Endothelial cell of umbilical vein (primary cell): ENCODE measurements around the gene OAF. TPM values are rescaled to one million over a fixed set of nuclear protein-coding genes. Genes with fewer than 3 reads are reported as not detected.

Experiments used
- BruUV-seq: library from RNA; stranded (reverse); fragments of 400-500 nt; replicated peaks from 2 replicates; lab custom pipeline; 2021; lab: Mats Ljungman, UMichigan
- CTCF ChIA-PET: fragments of 300-600, 350-600 bp; sonication (Branson Sonifier 250); formaldehyde crosslinking; loops from one replicate; lab custom pipeline; 2021; ENCODE audit warnings: antibody characterized with exemption, inconsistent platforms; lab: Charles Lee
- POLR2A ChIA-PET: fragments of 300-600, 350-600 bp; sonication (Branson Sonifier 250); formaldehyde crosslinking; loops from one replicate; lab custom pipeline; 2021; ENCODE audit warnings: antibody characterized with exemption, inconsistent platforms; lab: Charles Lee
- DNase-seq: peaks from one replicate; pipeline ENCODE4 v3.0.0-alpha.2; 2011; ENCODE audit warnings: low read depth, low spot score
- FAIRE-seq: peaks from 2 replicates; lab custom pipeline; 2011; peaks lifted over from hg19 to GRCh38; lab: Jason Lieb, UNC
- H2AFZ ChIP-seq: 2 replicates; pipeline ENCODE4 v1.6.0; 2012; ENCODE audit warnings: low read depth, low read length, control low read depth, inconsistent platforms
- H3K27ac ChIP-seq: 2 replicates; pipeline ENCODE4 v1.5.1; 2011; ENCODE audit warnings: low read depth, mild to moderate bottlenecking, control low read depth, low read length, moderate library complexity; ENCODE audit not compliant: insufficient read depth
- H3K27me3 ChIP-seq, 2 experiments: 2 replicates each; pipeline versions ENCODE4 v1.6.0 to v1.6.1; 2011; ENCODE audit warnings: low read length in 2 of 2, mixed read lengths in 1 of 2; ENCODE audit not compliant: control insufficient read depth in 2 of 2, insufficient read depth in 2 of 2
- H3K36me3 ChIP-seq, 2 experiments: 2 replicates in 1 of 2; 3 replicates in 1 of 2; pipeline ENCODE4 v1.5.1; 2011; ENCODE audit warnings: low read length in 2 of 2, mild to moderate bottlenecking in 1 of 2, moderate library complexity in 1 of 2; ENCODE audit not compliant: control insufficient read depth in 2 of 2, insufficient read depth in 2 of 2; ENCODE audit errors: extremely low read depth in 1 of 2
- H3K4me1 ChIP-seq: 3 replicates; pipeline ENCODE4 v1.5.1; 2011; ENCODE audit warnings: mild to moderate bottlenecking, low read length; ENCODE audit not compliant: control insufficient read depth, insufficient read depth; ENCODE audit errors: extremely low read depth
- H3K4me2 ChIP-seq: 2 replicates; pipeline ENCODE4 v1.6.1; 2011; ENCODE audit warnings: low read length, control low read depth, mixed read lengths; ENCODE audit not compliant: insufficient read depth
- H3K4me3 ChIP-seq, 3 experiments: fragments of 200-600 bp in 1 of 3; sonication (generic), shearing (Covaris generic) in 1 of 3; replicated peaks in 1 of 3; 2 replicates each; pipeline ENCODE4 v1.5.1; 2011 to 2016; ENCODE audit warnings: control low read depth in 3 of 3, low read length in 3 of 3, mild to moderate bottlenecking in 2 of 3, inconsistent platforms in 1 of 3, low read depth in 1 of 3, moderate library complexity in 1 of 3; ENCODE audit not compliant: insufficient read depth in 1 of 3
- H3K79me2 ChIP-seq: 2 replicates; pipeline ENCODE4 v1.6.0; 2012; ENCODE audit warnings: low read length, inconsistent platforms; ENCODE audit not compliant: control insufficient read depth, insufficient read depth
- H3K9ac ChIP-seq: replicated peaks from 2 replicates; pipeline ENCODE3; 2011; ENCODE audit warnings: low read length, control low read depth; ENCODE audit not compliant: insufficient read depth; ENCODE audit errors: extremely low read depth
- H3K9me1 ChIP-seq: replicated peaks from 3 replicates; pipeline ENCODE4 v1.6.0; 2011; ENCODE audit warnings: mild to moderate bottlenecking, low read length; ENCODE audit not compliant: control insufficient read depth, insufficient read depth; ENCODE audit errors: extremely low read depth
- H3K9me3 ChIP-seq: replicated peaks from 2 replicates; pipeline ENCODE4 v1.5.1; 2012; ENCODE audit warnings: low read length, inconsistent platforms; ENCODE audit not compliant: control insufficient read depth, insufficient read depth
- H4K20me1 ChIP-seq: replicated peaks from 2 replicates; pipeline ENCODE3; 2011; ENCODE audit warnings: mild to moderate bottlenecking, low read length; ENCODE audit not compliant: control insufficient read depth, insufficient read depth; ENCODE audit errors: extremely low read depth
- CTCF ChIP-seq, 2 donors: IDR thresholded peaks; 1 replicate in 1 of 2; 2 replicates in 1 of 2; pipeline ENCODE4 v1.5.1; 2011; ENCODE audit warnings: low read length in 2 of 2, mild to moderate bottlenecking in 2 of 2, moderate library complexity in 2 of 2, control low read depth in 1 of 2, inconsistent platforms in 1 of 2, low read depth in 1 of 2; ENCODE audit not compliant: insufficient read depth in 1 of 2; ENCODE audit errors: extremely low read depth in 1 of 2
- EZH2 ChIP-seq: IDR thresholded peaks from 2 replicates; pipeline ENCODE4 v1.6.1; 2012; ENCODE audit warnings: borderline replicate concordance, low read depth, mild to moderate bottlenecking, moderate library complexity, low read length, inconsistent platforms; ENCODE audit not compliant: severe bottlenecking
- FOS ChIP-seq: IDR thresholded peaks from 2 replicates; pipeline ENCODE4 v1.6.1; 2011; ENCODE audit warnings: mild to moderate bottlenecking, low read length, moderate library complexity, borderline replicate concordance; ENCODE audit not compliant: insufficient read depth
- GATA2 ChIP-seq: IDR thresholded peaks from 2 replicates; pipeline ENCODE4 v1.7.0; 2011; ENCODE audit warnings: low read depth, mild to moderate bottlenecking, moderate library complexity, mixed read lengths, low read length; ENCODE audit not compliant: insufficient read length, insufficient read depth
- JUN ChIP-seq: IDR thresholded peaks from 2 replicates; pipeline ENCODE4 v1.6.1; 2011; ENCODE audit warnings: borderline replicate concordance, low read depth; ENCODE audit not compliant: insufficient read length, insufficient read depth
- MAX ChIP-seq: IDR thresholded peaks from 2 replicates; pipeline ENCODE4 v1.6.1; 2011; ENCODE audit not compliant: insufficient read depth, insufficient read length
- MYC ChIP-seq: IDR thresholded peaks from one replicate; pipeline ENCODE4 v1.6.1; 2011; ENCODE audit warnings: mild to moderate bottlenecking, low read depth, low read length
- POLR2A ChIP-seq: IDR thresholded peaks from 2 replicates; pipeline ENCODE4 v1.6.1; 2012; ENCODE audit warnings: low read depth, mild to moderate bottlenecking, control low read depth, low read length
- POLR2AphosphoS5 ChIP-seq: IDR thresholded peaks from 2 replicates; pipeline ENCODE4 v1.6.1; 2012; ENCODE audit warnings: low read depth, mild to moderate bottlenecking, control low read depth, low read length, moderate library complexity; ENCODE audit not compliant: insufficient read depth
- dilution Hi-C: fragments of 300-500 bp; cut with MboI; formaldehyde crosslinking; loops from one replicate; pipeline ENCODE4 v1.15.0; 2019; ENCODE audit warnings: low sequenced_read_pairs; ENCODE audit not compliant: extremely low pct_ligation_motif_present
- intact Hi-C: fragments of 100-400 bp; cut with micrococcal nuclease; formaldehyde crosslinking; loops from one replicate; pipeline ENCODE4 v1.10.0; 2022
- polyA plus RNA-seq, 4 experiments: library from polyadenylated mRNA; depleted of rRNA in 3 of 4; stranded (reverse) in 3 of 4; unstranded in 1 of 4; fragments of >200 nt; gene quantifications; 2 replicates each; pipeline versions ENCODE4 v1.2.1 to v1.2.3, GENCODE V29; 2011 to 2012; ENCODE audit warnings: missing spikeins in 1 of 4
- total RNA-seq: library from RNA; stranded (reverse); gene quantifications from 2 replicates; pipeline ENCODE4 v1.2.3, GENCODE V29; 2021

The OAF gene
- total and polyA plus RNA-seq, 2 donors (not counting 3 experiments of a cell fraction or from before 2014, with no cell fraction given), result 32.1 to 33.8 TPM

- H3K4me3 ChIP-seq, result no peak overlapping the region
- ChIA-PET POLR2A (no interaction called here), CTCF (no interaction called here)
- no TSS peak for BruUV-seq
- H3K79me2 ChIP-seq, result no peaks in the 10 kb centered on the region
- DNase-seq, result no peak
- intact Hi-C loops (no loop called here), dilution Hi-C loops (no loop called here)
- H2AFZ ChIP-seq, result no peak overlapping the region
- no peak overlapping the region for H3K27ac ChIP-seq
- H3K4me1 ChIP-seq, result no peaks in the 10 kb centered on the region
- no peak for TF ChIP-seq FOS
- no peak for TF ChIP-seq POLR2A
- H3K9me3 ChIP-seq, result no peaks in the 10 kb centered on the region
- no peaks in the 10 kb centered on the region for H4K20me1 ChIP-seq
- H3K9ac ChIP-seq, result no peak overlapping the region
- H3K27me3 ChIP-seq, result peaks cover 7 to 11% of the 10 kb centered on the region in 2 experiments
- H3K4me2 ChIP-seq, result no peak overlapping the region
- H3K9me1 ChIP-seq, result no peaks in the 10 kb centered on the region
- H3K36me3 ChIP-seq, result no peaks in the 10 kb centered on the region
- no peak for FAIRE-seq
Observed at GRCh38 chr11:120200677-120201076, 10.2 kb upstream of the OAF start.

GRCh38 chr11:120201653-120202052 lies 9.2 kb upstream of the OAF start:
- BruUV-seq, result no TSS peak
- dilution Hi-C loops (no loop called here), intact Hi-C loops (no loop called here)
- TF ChIP-seq MYC (no peak), GATA2 (no peak), EZH2 (no peak), FOS (no peak), MAX (no peak), POLR2A (no peak), JUN (no peak), CTCF (IDR thresholded peaks at IDR 0.05; ENCODE audit: extremely low read depth in 1 of 2, insufficient read depth in 1 of 2, low read depth in 1 of 2, low read length in 2 of 2) (no peak), POLR2AphosphoS5 (no peak)
- H3K27me3 ChIP-seq, result peaks cover 2 to 11% of the 10 kb centered on the region in 2 experiments
- ChIA-PET POLR2A (no interaction called here), CTCF (interaction anchor here (1.3 kb wide), 1 partner anchor 102 kb away, joined by 4 read pairs; no protein-coding TSS in a partner anchor)
- DNase-seq, result no peak
- no peaks in the 10 kb centered on the region for H3K36me3 ChIP-seq
- H3K27ac ChIP-seq, result no peak overlapping the region
- no peak overlapping the region for H3K4me3 ChIP-seq
- no peak overlapping the region for H2AFZ ChIP-seq
- no peaks in the 10 kb centered on the region for H3K79me2 ChIP-seq
- no peaks in the 10 kb centered on the region for H3K4me1 ChIP-seq
- H4K20me1 ChIP-seq, result no peaks in the 10 kb centered on the region
- no peak overlapping the region for H3K9ac ChIP-seq
- H3K4me2 ChIP-seq, result no peak overlapping the region
- FAIRE-seq, result no peak
- H3K9me3 ChIP-seq, result no peaks in the 10 kb centered on the region
- no peaks in the 10 kb centered on the region for H3K9me1 ChIP-seq
